ENCODE measurements around the gene NSG2.
"Not testable (repeated sequence)": the region's sequence is repeated elsewhere in the genome, so short reads cannot be mapped to it uniquely, and the experiment has no call there.

DNA sequence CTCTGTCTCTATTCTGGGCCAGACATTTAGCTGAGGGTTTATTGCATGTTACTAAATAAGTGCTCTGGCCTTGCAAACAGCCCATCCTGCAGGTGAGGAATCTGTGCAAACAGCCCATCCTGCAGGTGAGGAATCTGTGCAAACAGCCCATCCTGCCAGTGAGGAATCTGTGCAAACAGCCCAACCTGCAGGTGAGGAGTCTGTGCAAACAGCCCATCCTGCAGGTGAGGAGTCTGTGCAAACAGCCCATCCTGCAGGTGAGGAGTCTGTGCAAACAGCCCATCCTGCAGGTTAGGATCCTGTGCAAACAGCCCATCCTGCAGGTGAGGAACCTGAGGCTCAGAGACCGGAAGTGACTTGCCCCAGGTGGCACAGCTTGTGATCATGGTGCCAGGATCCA is 101.5 kb downstream of the NSG2 start:
- TF ChIP-seq EZH2 (optimal IDR thresholded peaks at IDR 0.05; ENCODE audit: low read depth, low read length); CTCF (IDR thresholded peaks at IDR 0.05; ENCODE audit: low read length): not testable (repeated sequence)

Measured in MM.1S (cell line).